Mammary epithelial cell (primary cell): Measurements from ENCODE around the gene DCAKD.

ENCODE experiments used
- EZH2 ChIP-seq: IDR thresholded peaks from 2 replicates; pipeline ENCODE4 v1.6.1; 2012; ENCODE audit warnings: low read length, inconsistent platforms, borderline replicate concordance
- TF ChIP-seq, protein P1 (sequence below), 2 donors: IDR thresholded peaks in 1 of 2; conservative IDR thresholded peaks in 1 of 2; 2 replicates each; pipeline ENCODE4 v1.5.1; 2011 to 2012; ENCODE audit warnings: inconsistent platforms in 2 of 2, low read length in 2 of 2, mild to moderate bottlenecking in 2 of 2, control low read depth in 1 of 2, low read depth in 1 of 2; ENCODE audit not compliant: insufficient read depth in 1 of 2; ENCODE audit errors: extremely low read depth in 1 of 2

DNA sequence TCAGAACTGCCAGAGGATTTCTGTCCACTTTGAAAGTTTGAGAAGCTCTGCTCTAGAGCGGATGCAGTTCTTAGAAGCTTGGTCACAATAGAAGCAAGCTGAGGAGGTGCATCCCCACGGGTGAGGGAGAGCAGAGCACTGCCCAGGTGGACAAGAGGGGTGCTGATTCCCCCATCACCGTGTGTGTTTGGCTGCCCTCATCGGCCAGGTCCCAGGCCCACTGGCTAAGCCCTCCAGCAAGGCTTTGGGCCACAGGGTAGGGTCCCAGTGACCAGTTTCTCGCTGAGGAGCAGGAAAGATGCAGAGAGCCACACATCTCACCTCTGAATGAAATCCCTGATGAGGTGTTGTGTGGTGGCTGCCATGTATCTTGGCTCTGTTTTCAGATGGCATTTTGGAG, 36.5 kb upstream of the DCAKD start:
- TF ChIP-seq, protein P1, sequence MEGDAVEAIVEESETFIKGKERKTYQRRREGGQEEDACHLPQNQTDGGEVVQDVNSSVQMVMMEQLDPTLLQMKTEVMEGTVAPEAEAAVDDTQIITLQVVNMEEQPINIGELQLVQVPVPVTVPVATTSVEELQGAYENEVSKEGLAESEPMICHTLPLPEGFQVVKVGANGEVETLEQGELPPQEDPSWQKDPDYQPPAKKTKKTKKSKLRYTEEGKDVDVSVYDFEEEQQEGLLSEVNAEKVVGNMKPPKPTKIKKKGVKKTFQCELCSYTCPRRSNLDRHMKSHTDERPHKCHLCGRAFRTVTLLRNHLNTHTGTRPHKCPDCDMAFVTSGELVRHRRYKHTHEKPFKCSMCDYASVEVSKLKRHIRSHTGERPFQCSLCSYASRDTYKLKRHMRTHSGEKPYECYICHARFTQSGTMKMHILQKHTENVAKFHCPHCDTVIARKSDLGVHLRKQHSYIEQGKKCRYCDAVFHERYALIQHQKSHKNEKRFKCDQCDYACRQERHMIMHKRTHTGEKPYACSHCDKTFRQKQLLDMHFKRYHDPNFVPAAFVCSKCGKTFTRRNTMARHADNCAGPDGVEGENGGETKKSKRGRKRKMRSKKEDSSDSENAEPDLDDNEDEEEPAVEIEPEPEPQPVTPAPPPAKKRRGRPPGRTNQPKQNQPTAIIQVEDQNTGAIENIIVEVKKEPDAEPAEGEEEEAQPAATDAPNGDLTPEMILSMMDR (conservative IDR thresholded peaks at IDR 0.05 in 1 of 2, IDR thresholded peaks at IDR 0.05 in 1 of 2; ENCODE audit: extremely low read depth in 1 of 2, insufficient read depth in 1 of 2, low read depth in 1 of 2, low read length in 2 of 2) = no peak
- no peak for TF ChIP-seq EZH2
